Activated T-helper 1 cell treated with anti-CD3 and anti-CD28 coated beads, Interleukin-2, amount 50 U/mL, for 16 hours (primary cell): ENCODE measurements around the gene NDUFS6.
"Not testable (repeated sequence)": the region's sequence is repeated elsewhere in the genome, so short reads cannot be mapped to it uniquely, and the experiment has no call there.

ENCODE experiments used
- DNase-seq, 2 donors: peaks; one replicate each; pipeline ENCODE4 v3.0.0-alpha.2; 2020; ENCODE audit warnings: low read depth in 1 of 2, low spot score in 1 of 2

Gene NDUFS6

GRCh38 chr5:1782385-1783215, 18.6 kb upstream of the NDUFS6 start:
- DNase-seq = no peak

DNA sequence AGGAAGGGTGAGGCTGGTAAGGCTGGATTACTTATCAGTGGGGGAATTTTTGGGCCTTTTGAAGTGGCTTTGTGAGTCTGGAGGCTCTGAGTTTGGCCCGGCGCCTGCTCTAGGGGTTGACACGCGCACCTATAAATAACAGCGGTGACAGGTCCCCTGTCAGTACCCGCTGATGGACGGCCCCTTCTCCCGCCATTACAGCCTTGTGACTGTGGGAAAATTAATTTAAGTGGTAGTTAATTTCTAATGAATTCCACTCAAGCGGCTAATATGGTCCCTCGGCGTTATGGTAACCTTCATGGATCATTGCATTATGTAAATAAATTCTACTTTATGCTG, 18.0 kb upstream of the NDUFS6 start:
- no peak for DNase-seq

GRCh38 chr5:1784197-1785050, 16.8 kb upstream of the NDUFS6 start:
- no peak for DNase-seq

DNA sequence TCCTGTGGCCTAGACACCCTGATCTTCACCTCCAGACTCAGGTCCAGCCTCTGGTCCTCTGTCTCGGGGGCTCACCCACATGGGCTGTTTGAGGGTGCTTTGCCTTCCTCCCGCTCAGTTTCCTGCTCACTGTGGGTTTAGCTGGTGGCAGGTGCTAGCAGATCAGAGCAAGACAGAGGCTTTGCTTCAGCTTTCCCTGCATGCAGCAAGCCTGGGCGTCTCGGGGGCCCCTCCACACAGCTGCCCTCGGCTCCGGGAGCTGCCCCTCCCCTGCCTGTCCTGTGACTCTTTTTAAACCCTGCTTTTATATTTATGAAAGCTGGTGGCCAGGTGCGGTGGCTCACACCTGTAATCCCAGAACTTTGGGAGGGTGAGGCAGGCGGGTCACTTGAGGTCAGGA, 16.1 kb upstream of the NDUFS6 start:
- DNase-seq = no peak

DNA sequence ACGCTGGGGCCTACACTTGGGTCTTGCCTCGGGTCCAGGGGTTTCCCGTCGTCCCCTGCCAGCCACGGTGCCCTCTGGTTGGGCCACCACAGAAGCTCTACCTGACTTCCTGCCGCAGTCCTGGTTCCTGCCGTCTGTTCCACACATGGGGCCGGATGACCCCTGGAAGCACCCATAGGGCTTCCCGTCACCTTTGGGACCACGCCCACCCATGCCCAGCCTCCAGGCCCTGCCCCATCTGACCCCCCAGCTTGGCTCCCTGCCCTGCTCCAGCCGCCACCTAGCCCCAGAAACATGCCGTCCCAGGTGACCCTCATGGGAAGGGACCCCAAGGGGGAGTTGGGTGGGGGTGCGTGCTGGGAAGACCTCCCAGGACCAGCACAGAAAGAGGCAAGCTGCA, 15.2 kb upstream of the NDUFS6 start:
- DNase-seq = no peak

- DNase-seq = no peak
Measured at GRCh38 chr5:1786621-1787471, 14.4 kb upstream of the NDUFS6 start.

DNA sequence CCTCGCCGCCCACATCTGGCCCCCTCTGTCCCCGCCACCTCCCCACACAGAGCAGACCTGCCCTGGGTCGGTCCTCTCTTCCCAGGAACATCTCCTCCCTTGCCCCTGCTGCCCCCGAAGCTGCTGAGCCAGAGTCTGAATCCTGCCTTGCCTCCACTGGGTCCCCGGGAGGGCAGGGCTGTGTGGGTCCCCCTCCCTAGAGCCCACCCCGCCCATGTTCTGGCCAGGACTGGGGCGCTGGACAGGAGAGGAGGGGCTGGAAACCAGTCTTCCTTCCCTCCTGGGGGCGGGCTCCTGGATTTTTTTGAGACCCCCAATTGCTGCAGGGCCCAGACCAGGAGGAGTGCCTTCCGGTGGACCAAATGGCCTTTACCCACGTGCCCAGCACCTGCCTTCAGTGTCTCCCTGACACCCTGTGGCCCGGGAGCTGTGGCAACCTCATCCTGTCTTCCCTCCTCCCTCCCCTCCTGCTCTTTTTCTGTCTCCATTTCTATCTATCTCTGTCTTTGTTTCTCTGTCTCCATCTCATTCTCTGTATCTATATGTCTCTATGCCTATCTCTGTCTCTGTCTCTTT, 13.6 kb upstream of the NDUFS6 start:
- DNase-seq = no peak

DNA sequence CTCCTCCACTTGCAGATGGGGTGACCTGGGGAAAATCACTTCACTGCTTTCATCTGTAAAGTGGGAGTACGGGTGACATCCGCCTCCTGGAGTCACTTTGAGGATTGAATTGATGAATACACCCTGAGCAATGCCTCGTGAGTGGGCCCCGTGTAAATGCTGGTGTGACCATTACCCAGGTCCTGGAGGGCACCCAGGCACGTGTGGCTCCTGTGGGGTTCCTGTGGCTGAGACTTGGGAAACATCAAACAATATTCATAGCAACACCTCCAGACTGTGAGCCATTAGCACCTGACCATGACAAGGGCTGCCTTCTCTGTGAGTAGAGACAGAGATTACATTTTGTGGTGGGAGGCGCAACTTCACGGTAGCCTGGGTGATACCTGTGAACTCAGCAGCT, 13.0 kb upstream of the NDUFS6 start:
- no peak for DNase-seq

- no peak for DNase-seq
Measured at GRCh38 chr5:1788828-1789227, 12.4 kb upstream of the NDUFS6 start.

DNA sequence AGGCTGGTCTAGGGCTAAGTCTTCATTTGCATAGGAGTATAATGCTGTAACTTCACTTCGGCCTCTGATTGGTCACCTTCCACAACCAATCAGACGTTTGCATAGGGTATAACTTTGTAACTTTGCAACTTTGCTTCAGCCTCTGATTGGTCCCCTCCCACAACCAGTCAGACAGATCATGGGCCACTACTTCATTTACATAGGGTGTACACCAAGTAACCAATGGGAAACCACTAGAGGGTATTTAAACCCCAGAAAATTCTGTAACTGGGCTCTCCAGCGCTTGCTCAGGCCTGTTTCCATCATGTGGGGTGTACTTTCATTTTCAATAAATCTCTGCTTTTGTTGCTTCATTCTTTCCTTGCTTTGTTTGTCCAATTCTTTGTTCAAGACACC, 11.8 kb upstream of the NDUFS6 start:
- not testable (repeated sequence) for DNase-seq

DNA sequence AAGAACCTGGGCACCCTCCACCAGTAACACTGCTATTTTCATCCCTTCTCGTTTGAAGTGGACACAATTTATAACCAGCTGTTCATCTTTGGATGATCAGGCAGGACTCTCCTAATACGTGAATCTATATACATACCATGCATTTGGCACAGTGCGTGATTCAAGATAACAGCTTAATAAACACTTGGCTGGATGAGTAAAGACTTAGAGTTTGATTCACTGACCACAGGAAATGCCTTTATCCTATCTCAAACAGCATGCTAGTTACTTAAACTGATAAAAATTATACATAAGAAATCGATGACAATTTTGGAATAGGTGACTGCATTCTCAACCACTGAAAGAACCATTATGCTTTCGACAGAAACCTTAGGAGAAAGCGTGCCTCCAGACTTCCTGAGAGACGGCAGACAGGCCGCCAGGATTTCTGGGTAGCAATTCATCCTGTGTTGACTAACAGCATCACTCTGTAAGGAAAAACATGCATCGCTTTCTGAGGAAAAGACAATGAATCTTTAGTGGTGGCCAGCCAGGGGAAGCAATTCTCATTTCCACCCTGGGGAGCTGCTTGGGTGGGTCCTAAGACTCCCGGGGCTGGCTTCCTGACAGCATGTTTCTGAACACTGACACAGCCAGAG, 11.3 kb upstream of the NDUFS6 start:
- no peak for DNase-seq

DNA sequence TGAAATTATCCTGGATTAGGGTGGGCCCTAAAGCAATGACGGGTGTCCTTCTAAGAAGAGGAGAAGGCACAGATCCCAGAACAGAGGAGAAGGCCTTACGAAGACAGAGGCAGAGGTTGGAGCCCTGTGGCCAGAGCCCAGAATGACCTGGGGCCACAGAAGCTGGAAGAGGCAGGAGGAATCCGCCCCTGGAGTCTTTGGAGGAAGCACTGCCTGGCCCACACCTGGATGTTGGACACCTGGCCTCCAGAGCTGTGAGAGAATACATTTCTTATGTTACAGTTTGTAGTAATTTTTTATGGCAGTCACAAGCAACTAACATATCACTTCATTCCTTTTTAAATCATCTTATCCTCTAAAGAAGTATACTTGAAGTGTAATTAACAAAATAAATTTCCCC, 10.0 kb upstream of the NDUFS6 start:
- no peak for DNase-seq

GRCh38 chr5:1792842-1793266, 8.4 kb upstream of the NDUFS6 start:
- DNase-seq = peak; percentile 43 to 53

- DNase-seq = no peak
Measured at GRCh38 chr5:1793301-1793740, 7.9 kb upstream of the NDUFS6 start.

- no peak for DNase-seq
Measured at GRCh38 chr5:1793966-1794900, 7.0 kb upstream of the NDUFS6 start.

DNA sequence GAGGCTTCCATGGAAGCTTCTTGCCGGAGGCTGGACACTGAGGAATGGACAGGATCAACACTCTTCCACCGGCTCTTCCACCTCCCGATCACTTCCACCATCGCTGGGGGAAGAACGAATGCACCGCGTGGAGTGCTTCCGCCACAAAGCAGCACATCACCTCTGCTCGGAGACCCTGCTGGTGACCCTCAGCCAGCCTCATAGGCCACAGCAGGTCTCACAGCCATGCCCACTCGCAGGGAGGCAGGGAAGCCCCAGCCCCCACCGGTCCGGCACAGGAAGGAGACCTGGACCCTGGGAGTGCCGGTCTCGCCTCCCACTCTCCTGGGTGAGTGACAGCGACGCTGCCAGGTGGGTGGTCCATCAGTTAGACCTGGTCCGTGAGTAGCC, 6.3 kb upstream of the NDUFS6 start:
- DNase-seq = no peak

GRCh38 chr5:1795506-1795905, 5.7 kb upstream of the NDUFS6 start:
- DNase-seq = no peak

- no peak for DNase-seq
Measured at GRCh38 chr5:1795931-1796330, 5.3 kb upstream of the NDUFS6 start.

DNA sequence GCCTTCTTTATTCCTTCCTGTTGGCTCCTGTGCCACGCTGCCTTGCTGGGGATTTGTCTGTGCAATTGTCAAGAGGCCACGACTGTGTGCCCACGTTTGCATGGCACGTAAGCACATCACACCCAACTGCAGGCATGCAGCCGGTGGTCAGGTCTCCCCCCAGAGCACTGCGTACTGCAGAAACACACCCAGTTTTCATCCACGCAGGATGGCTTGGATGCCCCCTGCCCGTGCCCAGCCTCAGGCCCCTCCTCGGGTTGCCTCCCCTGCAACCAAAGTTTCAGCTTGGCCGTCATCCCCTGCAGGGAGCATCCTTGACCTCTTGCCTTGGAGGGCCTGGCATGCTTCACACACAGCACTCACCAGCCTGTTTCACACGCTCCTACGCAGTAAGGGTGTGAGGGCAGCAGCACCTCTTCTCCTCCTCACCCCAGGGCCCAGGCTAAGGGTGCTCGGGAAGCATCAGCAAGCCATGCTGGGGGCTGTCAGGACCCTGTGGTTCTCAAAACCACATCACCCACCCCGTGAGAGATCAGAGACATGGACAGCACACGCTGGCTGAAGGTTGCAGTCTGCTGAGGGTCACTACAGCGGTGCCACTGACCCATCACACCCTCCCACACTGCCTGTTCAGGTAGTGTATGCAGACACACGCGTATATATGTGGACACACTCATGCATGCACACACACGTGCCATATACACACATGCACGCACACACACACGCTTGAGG, 4.7 kb upstream of the NDUFS6 start:
- DNase-seq = no peak
